CD14-positive monocyte (primary cell): ENCODE measurements around the gene HSPA14. TPM values are rescaled to one million over a fixed set of nuclear protein-coding genes. Genes with fewer than 3 reads are reported as not detected.
A peak's percentile ranks its signal among the peaks of the same experiment; 100 is the strongest.

Experiments
- DNase-seq, 3 donors: peaks; one replicate each; pipeline ENCODE4 v3.0.0-alpha.2; 2011 to 2022
- H2AFZ ChIP-seq: 2 replicates; pipeline ENCODE4 v1.6.0; 2012; ENCODE audit warnings: mild to moderate bottlenecking, low read depth, low read length, inconsistent platforms; ENCODE audit not compliant: insufficient read depth, poor library complexity, severe bottlenecking
- H3K27ac ChIP-seq, 2 donors: 1 replicate in 1 of 2; 2 replicates in 1 of 2; pipeline ENCODE4 v1.5.1; 2012 to 2013; ENCODE audit warnings: low read length in 2 of 2, control low read depth in 1 of 2, inconsistent platforms in 1 of 2, low read depth in 1 of 2, mild to moderate bottlenecking in 1 of 2
- H3K27me3 ChIP-seq, 2 donors: one replicate each; pipeline versions ENCODE4 v1.6.0 to v1.6.1; 2011 to 2013; ENCODE audit warnings: low read length in 2 of 2; ENCODE audit not compliant: control insufficient read depth in 2 of 2, insufficient read depth in 2 of 2
- H3K36me3 ChIP-seq, 2 donors: replicated peaks in 1 of 2; 1 replicate in 1 of 2; 2 replicates in 1 of 2; pipeline versions ENCODE4 v1.5.1 to v1.6.1; 2012 to 2013; ENCODE audit warnings: low read length in 2 of 2, control low read depth in 1 of 2, inconsistent platforms in 1 of 2, mild to moderate bottlenecking in 1 of 2; ENCODE audit not compliant: insufficient read depth in 2 of 2, control insufficient read depth in 1 of 2
- H3K4me1 ChIP-seq, 2 donors: 1 replicate in 1 of 2; 2 replicates in 1 of 2; pipeline versions ENCODE4 v1.5.1 to v1.6.1; 2012 to 2013; ENCODE audit warnings: low read length in 2 of 2, control low read depth in 1 of 2, inconsistent platforms in 1 of 2, mild to moderate bottlenecking in 1 of 2, moderate library complexity in 1 of 2; ENCODE audit not compliant: insufficient read depth in 2 of 2, control insufficient read depth in 1 of 2
- H3K4me2 ChIP-seq: replicated peaks from 2 replicates; pipeline ENCODE3; 2012; ENCODE audit warnings: low read length, moderate library complexity, mild to moderate bottlenecking; ENCODE audit not compliant: poor library complexity, severe bottlenecking; ENCODE audit errors: extremely low read depth
- H3K4me3 ChIP-seq, 3 experiments: fragments of 200-600 bp in 1 of 3; sonication (generic) in 1 of 3; replicated peaks in 1 of 3; 1 replicate in 2 of 3; 2 replicates in 1 of 3; pipeline ENCODE4 v1.5.1; 2011 to 2013; ENCODE audit warnings: low read length in 3 of 3, mild to moderate bottlenecking in 3 of 3, control low read depth in 2 of 3, low read depth in 2 of 3, inconsistent platforms in 1 of 3, moderate library complexity in 1 of 3
- H3K79me2 ChIP-seq: 2 replicates; pipeline ENCODE4 v1.6.0; 2012; ENCODE audit warnings: mild to moderate bottlenecking, control low read depth, inconsistent platforms, low read length, moderate library complexity; ENCODE audit not compliant: insufficient read depth
- H3K9ac ChIP-seq: 2 replicates; pipeline ENCODE4 v1.6.0; 2017; ENCODE audit warnings: low read length, mild to moderate bottlenecking; ENCODE audit not compliant: insufficient read depth, poor library complexity, severe bottlenecking
- H3K9me3 ChIP-seq, 2 donors: replicated peaks in 1 of 2; 1 replicate in 1 of 2; 2 replicates in 1 of 2; pipeline versions ENCODE4 v1.5.1 to v1.6.1; 2012 to 2013; ENCODE audit warnings: low read length in 2 of 2, control low read depth in 1 of 2; ENCODE audit not compliant: control insufficient read depth in 1 of 2, insufficient read depth in 1 of 2
- H4K20me1 ChIP-seq: 2 replicates; pipeline ENCODE4 v1.6.0; 2012; ENCODE audit warnings: mild to moderate bottlenecking, low read length, control low read depth, moderate library complexity; ENCODE audit not compliant: insufficient read depth
- H3K27ac Mint-ChIP-seq, 7 donors: one replicate each; pipeline ENCODE4 v1.8.0; 2020; ENCODE audit warnings: mild to moderate bottlenecking in 7 of 7, mixed read lengths in 7 of 7, moderate library complexity in 6 of 7, inconsistent platforms in 2 of 7
- H3K27me3 Mint-ChIP-seq, 3 donors: one replicate each; pipeline ENCODE4 v1.8.0; 2021 to 2022; ENCODE audit warnings: low read depth in 3 of 3, mild to moderate bottlenecking in 3 of 3, mixed read lengths in 3 of 3, moderate library complexity in 3 of 3, inconsistent platforms in 1 of 3
- H3K36me3 Mint-ChIP-seq, 2 donors: one replicate each; pipeline ENCODE4 v1.8.0; 2020; ENCODE audit warnings: mixed read lengths in 2 of 2, inconsistent platforms in 1 of 2, mild to moderate bottlenecking in 1 of 2
- H3K4me1 Mint-ChIP-seq: one replicate; pipeline ENCODE4 v1.8.0; 2020; ENCODE audit warnings: mild to moderate bottlenecking, mixed read lengths
- H3K4me3 Mint-ChIP-seq, 2 donors: one replicate each; pipeline ENCODE4 v1.8.0; 2020; ENCODE audit warnings: mild to moderate bottlenecking in 2 of 2, mixed read lengths in 2 of 2, moderate library complexity in 1 of 2
- H3K9me3 Mint-ChIP-seq, 7 donors: one replicate each; pipeline ENCODE4 v1.8.0; 2020 to 2022; ENCODE audit warnings: mixed read lengths in 7 of 7, mild to moderate bottlenecking in 6 of 7, moderate library complexity in 6 of 7, inconsistent platforms in 2 of 7
- WGBS: methylation state at CpG from one replicate; pipeline ENCODE4 v1.1.5; 2013; ENCODE audit warnings: missing lambda C conversion rate; ENCODE audit not compliant: insufficient coverage; 5-methylcytosine and 5-hydroxymethylcytosine counted together
- intact Hi-C, 2 donors: fragments of 100-400 bp; cut with micrococcal nuclease; formaldehyde crosslinking; loops; one replicate each; pipeline versions ENCODE4 v1.15.0 to v1.15.1; 2023
- polyA plus RNA-seq, 3 donors: library from polyadenylated mRNA; depleted of rRNA in 1 of 3; unstranded in 2 of 3; stranded (reverse) in 1 of 3; fragments of 300-500 nt in 2 of 3; fragments of >200 nt in 1 of 3; fragmentation: Illumina TruSeq in 2 of 3; gene quantifications; 1 replicate in 2 of 3; 2 replicates in 1 of 3; pipeline ENCODE4 v1.2.3, GENCODE V29; 2012 to 2021
- TF ChIP-seq, protein P1 (sequence below): fragments of 200-600 bp; IDR thresholded peaks from one replicate; pipeline ENCODE4 v1.8.0; 2022; ENCODE audit warnings: antibody characterized with exemption, mild to moderate bottlenecking

The HSPA14 gene
- polyA plus RNA-seq, 3 donors = 10.4 to 19.3 (median 15.4) TPM

DNA sequence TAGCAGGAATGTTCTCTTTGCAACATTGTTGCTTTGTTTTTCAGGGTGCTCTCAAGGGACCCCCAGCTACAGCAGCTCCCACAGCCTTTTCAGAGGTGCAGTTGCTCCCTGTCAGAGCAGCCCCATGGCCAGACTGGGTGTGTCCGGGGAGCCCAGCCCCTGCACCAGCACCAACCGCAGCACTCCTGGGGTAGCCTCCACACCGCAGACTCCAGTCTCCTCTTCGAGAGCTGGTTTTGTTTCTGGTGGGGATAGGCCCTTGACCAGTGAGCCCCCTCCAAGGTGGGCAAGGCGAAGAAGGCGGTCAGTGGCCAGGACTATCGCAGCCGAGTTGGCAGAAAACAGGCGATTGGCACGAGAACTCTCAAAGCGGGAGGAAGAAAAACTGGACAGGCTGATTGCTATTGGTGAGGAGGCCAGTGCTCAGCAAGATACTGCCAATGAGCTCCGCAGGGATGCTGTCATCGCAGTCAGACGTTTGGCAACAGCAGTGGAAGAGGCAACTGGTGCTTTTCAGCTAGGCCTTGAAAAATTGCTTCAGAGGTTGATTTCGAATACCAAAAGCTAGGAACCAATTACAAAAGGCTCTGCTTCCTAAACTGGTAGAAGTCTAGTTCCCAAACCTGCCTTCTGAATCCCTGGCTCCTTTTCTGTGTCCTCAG lies 5.4 kb downstream of the HSPA14 start:
- peaks cover 46 to 73% of the 10 kb centered on the region in 2 donors for H3K36me3 ChIP-seq
- H3K4me3 Mint-ChIP-seq = no peak overlapping the region

DNA sequence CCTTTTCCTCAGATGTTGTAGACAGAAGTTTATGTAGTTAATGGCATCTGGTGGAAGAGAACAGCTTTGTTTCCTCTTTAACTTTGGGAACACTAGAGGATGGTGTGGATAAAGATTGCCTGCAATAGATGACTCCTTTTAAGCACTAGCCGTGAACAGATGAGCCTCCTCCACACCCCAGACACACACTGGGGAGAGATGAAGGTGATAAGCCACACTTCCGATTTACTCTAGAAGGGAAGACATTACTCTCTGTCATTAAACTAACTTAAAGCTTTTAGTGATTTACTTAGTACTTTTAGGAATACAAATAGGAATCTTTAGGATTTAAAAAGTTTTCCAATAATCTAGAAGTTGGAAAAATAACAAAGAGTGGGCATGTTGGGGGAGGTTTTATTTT lies 6.8 kb downstream of the HSPA14 start:
- no peak overlapping the region for H3K4me3 ChIP-seq
- H3K4me1 ChIP-seq = no peaks in the 10 kb centered on the region
- Mint-ChIP-seq H3K27me3 (no peaks in the 10 kb centered on the region), H3K36me3 (peaks cover 67 to 73% of the 10 kb centered on the region in 2 donors), H3K4me1 (no peaks in the 10 kb centered on the region), H3K9me3 (no peaks in the 10 kb centered on the region), H3K4me3 (no peak overlapping the region), H3K27ac (no peak overlapping the region)
- H3K9ac ChIP-seq = no peak overlapping the region
- H3K4me2 ChIP-seq = no peak overlapping the region
- H3K79me2 ChIP-seq = peaks cover 24% of the 10 kb centered on the region
- peaks cover 55 to 86% of the 10 kb centered on the region in 2 donors for H3K36me3 ChIP-seq
- H2AFZ ChIP-seq = no peak overlapping the region
- DNase-seq = no peak
- no peaks in the 10 kb centered on the region for H3K9me3 ChIP-seq
- TF ChIP-seq, protein P1, sequence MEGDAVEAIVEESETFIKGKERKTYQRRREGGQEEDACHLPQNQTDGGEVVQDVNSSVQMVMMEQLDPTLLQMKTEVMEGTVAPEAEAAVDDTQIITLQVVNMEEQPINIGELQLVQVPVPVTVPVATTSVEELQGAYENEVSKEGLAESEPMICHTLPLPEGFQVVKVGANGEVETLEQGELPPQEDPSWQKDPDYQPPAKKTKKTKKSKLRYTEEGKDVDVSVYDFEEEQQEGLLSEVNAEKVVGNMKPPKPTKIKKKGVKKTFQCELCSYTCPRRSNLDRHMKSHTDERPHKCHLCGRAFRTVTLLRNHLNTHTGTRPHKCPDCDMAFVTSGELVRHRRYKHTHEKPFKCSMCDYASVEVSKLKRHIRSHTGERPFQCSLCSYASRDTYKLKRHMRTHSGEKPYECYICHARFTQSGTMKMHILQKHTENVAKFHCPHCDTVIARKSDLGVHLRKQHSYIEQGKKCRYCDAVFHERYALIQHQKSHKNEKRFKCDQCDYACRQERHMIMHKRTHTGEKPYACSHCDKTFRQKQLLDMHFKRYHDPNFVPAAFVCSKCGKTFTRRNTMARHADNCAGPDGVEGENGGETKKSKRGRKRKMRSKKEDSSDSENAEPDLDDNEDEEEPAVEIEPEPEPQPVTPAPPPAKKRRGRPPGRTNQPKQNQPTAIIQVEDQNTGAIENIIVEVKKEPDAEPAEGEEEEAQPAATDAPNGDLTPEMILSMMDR = no peak
- peaks cover 16% of the 10 kb centered on the region for H4K20me1 ChIP-seq
- WGBS = no CpG with 5 or more reads among the region's 2 CpGs
- H3K27ac ChIP-seq = no peak overlapping the region
- intact Hi-C loops = no loop called here
- H3K27me3 ChIP-seq = no peaks in the 10 kb centered on the region

More for the DNA sequence above, 5.4 kb downstream of the HSPA14 start:
- Histone ChIP-seq H3K27me3 (no peaks in the 10 kb centered on the region), H3K4me2 (no peak overlapping the region), H3K79me2 (peaks cover 38% of the 10 kb centered on the region), H3K9me3 (no peaks in the 10 kb centered on the region), H3K4me3 (no peak overlapping the region), H3K4me1 (peaks cover 11% of the 10 kb centered on the region in 2 donors), H2AFZ (no peak overlapping the region), H3K27ac (no peak overlapping the region), H3K9ac (no peak overlapping the region), H4K20me1 (peaks cover 16% of the 10 kb centered on the region)
- peaks cover 57 to 61% of the 10 kb centered on the region in 2 donors for H3K36me3 Mint-ChIP-seq
- WGBS = 98% methylated on average over 15 of the region's 15 CpGs
- H3K27ac Mint-ChIP-seq = peak overlapping the region in 3 of 7 donors; percentile 6 to 50 (median 18)
- H3K4me1 Mint-ChIP-seq = peaks cover 10% of the 10 kb centered on the region
- H3K27me3 Mint-ChIP-seq = no peaks in the 10 kb centered on the region
- no peaks in the 10 kb centered on the region for H3K9me3 Mint-ChIP-seq
- DNase-seq = no peak
- TF ChIP-seq, protein P1 = no peak
- intact Hi-C loops = no loop called here
